B cell (primary cell): ENCODE data around the gene PSENEN. TPM values are rescaled to one million over a fixed set of nuclear protein-coding genes. Genes with fewer than 3 reads are reported as not detected.
A peak's percentile ranks its signal among the peaks of the same experiment; 100 is the strongest.

Source experiments
- ATAC-seq: fragments of 200-7000 bp; cut with Tn5 transposase; one replicate; pipeline ENCODE4 v1.10.0; 2021; ENCODE audit warnings: low read depth, mild to moderate bottlenecking, moderate number of reproducible peaks, moderate library complexity
- CTCF ChIA-PET: fragments of 350-600 bp; sonication (Branson Sonifier 250); formaldehyde crosslinking; loops from one replicate; lab custom pipeline; 2021; ENCODE audit warnings: antibody characterized with exemption, inconsistent platforms; lab: Charles Lee
- POLR2A ChIA-PET: fragments of 350-600 bp; sonication (Branson Sonifier 250); formaldehyde crosslinking; loops from one replicate; lab custom pipeline; 2021; ENCODE audit warnings: antibody characterized with exemption; lab: Charles Lee
- DNase-seq: peaks from one replicate; pipeline ENCODE4 v3.0.0; 2013
- H2AFZ ChIP-seq: 2 replicates; pipeline ENCODE4 v1.6.1; 2012; ENCODE audit warnings: mild to moderate bottlenecking, low read depth, low read length; ENCODE audit not compliant: insufficient read depth, poor library complexity, severe bottlenecking
- H3K27ac ChIP-seq, 2 donors: 1 replicate in 1 of 2; 2 replicates in 1 of 2; pipeline ENCODE4 v1.5.1; 2012 to 2013; ENCODE audit warnings: low read length in 2 of 2, mild to moderate bottlenecking in 2 of 2, moderate library complexity in 1 of 2
- H3K27me3 ChIP-seq, 4 experiments: fragments of 200-600 bp in 1 of 4; sonication (generic) in 1 of 4; replicated peaks in 1 of 4; 1 replicate in 2 of 4; 2 replicates in 2 of 4; pipeline versions ENCODE4 v1.6.1 to v1.7.0; 2013 to 2016; ENCODE audit warnings: low read length in 3 of 4, mild to moderate bottlenecking in 2 of 4, mixed read lengths in 1 of 4, moderate library complexity in 1 of 4; ENCODE audit not compliant: insufficient read depth in 4 of 4, control insufficient read depth in 3 of 4; ENCODE audit errors: control extremely low read depth in 1 of 4
- H3K36me3 ChIP-seq, 2 experiments: replicated peaks in 1 of 2; 1 replicate in 1 of 2; 2 replicates in 1 of 2; pipeline versions ENCODE4 v1.6.1 to v1.7.1; 2013; ENCODE audit warnings: low read length in 1 of 2; ENCODE audit not compliant: insufficient read depth in 2 of 2, control insufficient read depth in 1 of 2; ENCODE audit errors: control extremely low read depth in 1 of 2, extremely low read depth in 1 of 2
- H3K4me1 ChIP-seq, 2 donors: fragments of 200-600 bp in 1 of 2; sonication (generic) in 1 of 2; 1 replicate in 1 of 2; 2 replicates in 1 of 2; pipeline versions ENCODE4 v1.5.1 to v1.6.1; 2013 to 2017; ENCODE audit warnings: low read length in 2 of 2; ENCODE audit not compliant: control insufficient read depth in 2 of 2, insufficient read depth in 2 of 2
- H3K4me2 ChIP-seq: replicated peaks from 2 replicates; pipeline ENCODE3; 2012; ENCODE audit warnings: mild to moderate bottlenecking, low read depth, low read length; ENCODE audit not compliant: poor library complexity, severe bottlenecking
- H3K4me3 ChIP-seq, 5 experiments: fragments of 200-600 bp in 1 of 5; sonication (generic) in 1 of 5; 1 replicate in 3 of 5; 2 replicates in 2 of 5; pipeline versions ENCODE4 v1.5.1 to v1.7.0; 2011 to 2016; ENCODE audit warnings: low read length in 4 of 5, mild to moderate bottlenecking in 4 of 5, low read depth in 2 of 5, control low read depth in 1 of 5, moderate library complexity in 1 of 5; ENCODE audit not compliant: insufficient read depth in 1 of 5; ENCODE audit errors: control extremely low read depth in 1 of 5, extremely low read depth in 1 of 5
- H3K79me2 ChIP-seq: fragments of 200-600 bp; sonication (generic); one replicate; pipeline ENCODE4 v1.6.0; 2016; ENCODE audit warnings: low read length; ENCODE audit not compliant: control insufficient read depth, insufficient read depth
- H3K9ac ChIP-seq: fragments of 200-600 bp; sonication (generic); 2 replicates; pipeline ENCODE4 v1.6.1; 2017; ENCODE audit warnings: mild to moderate bottlenecking, low read length, moderate library complexity
- H3K9me3 ChIP-seq, 3 donors: one replicate each; pipeline versions ENCODE4 v1.6.1 to v1.7.1; 2013; ENCODE audit warnings: low read length in 2 of 3; ENCODE audit not compliant: control insufficient read depth in 2 of 3, insufficient read depth in 1 of 3; ENCODE audit errors: control extremely low read depth in 1 of 3
- H4K20me1 ChIP-seq: 2 replicates; pipeline ENCODE4 v1.6.0; 2012; ENCODE audit warnings: mild to moderate bottlenecking, low read length; ENCODE audit not compliant: insufficient read depth, control insufficient read depth, poor library complexity, severe bottlenecking
- H3K27ac Mint-ChIP-seq: one replicate; pipeline ENCODE4 v1.8.0; 2021; ENCODE audit warnings: mixed read lengths
- H3K27me3 Mint-ChIP-seq: one replicate; pipeline ENCODE4 v1.8.0; 2021; ENCODE audit warnings: mixed read lengths
- H3K4me1 Mint-ChIP-seq: one replicate; pipeline ENCODE4 v1.8.0; 2021; ENCODE audit warnings: mixed read lengths
- H3K4me3 Mint-ChIP-seq: one replicate; pipeline ENCODE4 v1.8.0; 2021; ENCODE audit warnings: mixed read lengths
- H3K9me3 Mint-ChIP-seq: one replicate; pipeline ENCODE4 v1.8.0; 2022; ENCODE audit warnings: mixed read lengths; ENCODE audit not compliant: insufficient read depth
- CTCF ChIP-seq: fragments of 200-600 bp; IDR thresholded peaks from one replicate; pipeline ENCODE4 v1.8.0; 2022; ENCODE audit warnings: antibody characterized with exemption, mild to moderate bottlenecking
- EZH2 ChIP-seq: IDR thresholded peaks from 2 replicates; pipeline ENCODE4 v1.6.1; 2012; ENCODE audit warnings: borderline replicate concordance, low read depth, mild to moderate bottlenecking, moderate library complexity, low read length; ENCODE audit not compliant: insufficient read depth, poor library complexity, severe bottlenecking
- WGBS: methylation state at CpG from one replicate; pipeline ENCODE4 v1.1.5; 2013; ENCODE audit warnings: missing lambda C conversion rate; ENCODE audit not compliant: insufficient coverage; 5-methylcytosine and 5-hydroxymethylcytosine counted together
- intact Hi-C: fragments of 100-400 bp; cut with micrococcal nuclease; formaldehyde crosslinking; loops from one replicate; pipeline ENCODE4 v1.10.0; 2022
- polyA plus RNA-seq: library from polyadenylated mRNA; depleted of rRNA; stranded (reverse); fragments of >200 nt; gene quantifications from 2 replicates; pipeline ENCODE4 v1.2.3, GENCODE V29; 2012
- total RNA-seq, 2 donors: library from RNA; stranded (reverse); fragments of 120-200 nt in 1 of 2; gene quantifications; 1 replicate in 1 of 2; 2 replicates in 1 of 2; pipeline versions ENCODE4 v1.2.3 to v1.2.4, GENCODE V29; 2013 to 2022

The PSENEN gene
- total and polyA plus RNA-seq, 2 donors (not counting 1 experiment from before 2014, with no cell fraction given): 17.7 to 36.4 TPM

GRCh38 chr19:35738021-35738886 lies 7.2 kb upstream of the PSENEN start:
- Mint-ChIP-seq H3K27ac (peak overlapping the region; percentile 27), H3K4me3 (peak overlapping the region; percentile 61), H3K4me1 (peaks cover 47% of the 10 kb centered on the region), H3K27me3 (no peaks in the 10 kb centered on the region), H3K9me3 (no peaks in the 10 kb centered on the region)
- ATAC-seq (no peak), DNase-seq (no peak)
- Histone ChIP-seq H3K4me2 (no peak overlapping the region), H2AFZ (no peak overlapping the region), H3K36me3 (peaks cover 0 to 50% of the 10 kb centered on the region in 2 experiments), H4K20me1 (peaks cover 37% of the 10 kb centered on the region), H3K27ac (peak overlapping the region in 1 of 2 donors; percentile 52), H3K4me3 (no peak overlapping the region), H3K79me2 (peaks cover 42% of the 10 kb centered on the region), H3K9me3 (no peaks in the 10 kb centered on the region), H3K9ac (no peak overlapping the region), H3K4me1 (peaks cover 22 to 50% of the 10 kb centered on the region in 2 donors), H3K27me3 (no peaks in the 10 kb centered on the region)
- POLR2A ChIA-PET: no interaction called here
- intact Hi-C loops: no loop called here
- CTCF ChIA-PET: no interaction called here
- TF ChIP-seq EZH2: no peak
- no peak for TF ChIP-seq CTCF
- 94% methylated on average over 33 of the region's 37 CpGs for WGBS

DNA sequence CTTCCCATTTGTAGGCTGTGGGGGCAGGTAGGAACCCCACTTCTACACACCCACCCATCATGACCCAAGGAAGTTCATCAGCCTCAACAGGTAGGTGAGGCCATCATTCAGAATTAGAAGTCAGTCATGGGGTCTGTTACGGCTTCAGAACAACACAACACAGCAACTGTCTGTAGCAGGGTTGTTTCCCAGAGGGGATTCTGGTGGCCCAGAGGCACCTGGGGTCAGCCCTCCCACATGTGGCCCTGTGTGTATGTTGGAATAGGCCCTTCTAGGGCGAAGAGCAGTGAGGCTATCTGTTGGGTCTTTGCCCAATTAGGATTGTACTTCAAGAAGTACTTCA lies 6.6 kb upstream of the PSENEN start:
- H3K27ac Mint-ChIP-seq: peak overlapping the region; percentile 27
- no peaks in the 10 kb centered on the region for H3K27me3 Mint-ChIP-seq
- ChIA-PET CTCF (no interaction called here), POLR2A (no interaction called here)
- Histone ChIP-seq H3K9me3 (no peaks in the 10 kb centered on the region), H3K4me1 (peaks cover 28 to 56% of the 10 kb centered on the region in 2 donors), H4K20me1 (peaks cover 37% of the 10 kb centered on the region), H3K4me3 (no peak overlapping the region), H3K79me2 (peaks cover 48% of the 10 kb centered on the region), H3K4me2 (no peak overlapping the region), H2AFZ (no peak overlapping the region), H3K27me3 (no peaks in the 10 kb centered on the region), H3K27ac (no peak overlapping the region), H3K9ac (no peak overlapping the region), H3K36me3 (peaks cover 0 to 47% of the 10 kb centered on the region in 2 experiments)
- DNase-seq (no peak), ATAC-seq (no peak)
- TF ChIP-seq EZH2 (no peak), CTCF (no peak)
- H3K4me3 Mint-ChIP-seq: peak overlapping the region; percentile 61
- peaks cover 50% of the 10 kb centered on the region for H3K4me1 Mint-ChIP-seq
- no peaks in the 10 kb centered on the region for H3K9me3 Mint-ChIP-seq
- intact Hi-C loops: no loop called here
- WGBS: 100% methylated on average over 1 of the region's 2 CpGs
